HG02759 (cell line): ENCODE measurements around the gene AFDN.
"Not testable (repeated sequence)": the region's sequence is repeated elsewhere in the genome, so short reads cannot be mapped to it uniquely, and the experiment has no call there.

ENCODE experiments used
- ATAC-seq: cut with Tn5 transposase; IDR thresholded peaks from one replicate; pipeline ENCODE4 v1.9.1; 2021; ENCODE audit warnings: mild to moderate bottlenecking, moderate library complexity; ENCODE audit not compliant: unreplicated experiment

The AFDN gene

GRCh38 chr6:167949121-167949684 lies 122.5 kb downstream of the AFDN start:
- ATAC-seq, result no peak

DNA sequence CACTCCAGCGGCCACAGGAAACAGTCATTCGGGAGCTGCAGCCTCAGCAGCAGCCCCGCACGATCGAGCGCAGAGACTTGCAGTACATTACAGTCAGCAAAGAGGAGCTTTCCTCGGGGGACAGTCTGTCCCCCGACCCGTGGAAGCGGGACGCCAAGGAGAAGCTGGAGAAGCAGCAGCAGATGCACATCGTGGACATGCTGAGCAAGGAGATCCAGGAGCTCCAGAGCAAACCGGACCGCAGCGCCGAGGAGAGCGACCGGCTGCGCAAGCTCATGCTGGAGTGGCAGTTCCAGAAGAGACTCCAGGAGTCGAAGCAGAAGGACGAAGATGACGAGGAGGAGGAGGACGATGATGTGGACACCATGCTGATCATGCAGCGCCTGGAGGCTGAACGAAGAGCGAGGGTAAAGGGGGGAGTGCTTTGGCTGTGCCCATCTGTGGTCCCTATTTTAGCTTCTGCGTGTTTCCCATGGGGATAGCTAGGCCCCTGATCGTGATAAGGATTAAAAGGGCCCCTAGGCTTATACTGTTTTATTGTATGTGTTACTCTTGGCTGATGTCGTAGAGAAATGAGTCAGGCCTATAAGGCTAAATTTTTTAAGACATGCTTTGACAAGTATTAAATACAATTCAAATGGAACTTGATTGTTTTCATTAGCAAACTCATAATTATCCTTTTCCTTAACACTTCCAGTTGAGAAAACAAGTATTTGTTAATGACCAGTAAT lies 125.2 kb downstream of the AFDN start:
- ATAC-seq, result no peak

- no peak for ATAC-seq
Observed at GRCh38 chr6:167952512-167952859, 125.8 kb downstream of the AFDN start.

DNA sequence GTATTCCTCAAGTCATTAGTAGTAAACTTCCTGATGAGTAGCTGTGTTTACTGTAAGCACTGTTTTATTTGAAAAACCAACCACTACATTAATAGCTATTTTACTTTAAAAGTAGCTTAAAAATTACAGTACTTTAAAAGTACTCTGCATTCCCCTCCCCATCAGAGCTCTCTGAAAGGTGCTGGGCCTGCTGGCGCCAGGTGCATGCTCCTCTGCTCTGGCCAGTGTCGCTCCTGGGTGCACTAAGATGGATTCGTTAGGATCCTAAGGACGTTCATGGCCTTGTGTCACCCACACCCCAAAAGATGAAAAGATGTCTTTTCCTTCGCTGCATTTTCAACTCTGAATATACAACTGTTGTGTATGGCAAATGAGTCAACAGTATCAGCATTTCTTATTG lies 126.8 kb downstream of the AFDN start:
- ATAC-seq, result no peak

DNA sequence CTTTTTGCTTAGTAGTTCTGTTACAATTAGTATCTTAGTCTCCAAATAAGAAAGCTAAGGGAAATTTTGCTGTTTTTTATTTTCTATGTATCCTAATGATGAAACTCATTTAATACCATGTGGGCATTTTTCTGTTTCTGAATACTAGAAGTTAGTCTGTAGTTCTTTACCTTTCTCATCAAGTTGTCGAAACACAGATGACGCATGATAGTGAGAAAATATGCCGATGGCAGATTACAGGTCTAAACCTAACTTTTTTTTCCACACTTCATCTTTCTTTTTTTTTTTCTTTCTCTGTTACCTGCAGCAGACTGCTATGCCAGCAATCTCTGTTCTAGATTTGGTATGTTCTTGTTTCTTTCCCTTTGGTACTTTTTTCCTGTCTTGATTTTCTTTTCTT lies 127.4 kb downstream of the AFDN start:
- ATAC-seq, result no peak

GRCh38 chr6:167956491-167956890 lies 129.8 kb downstream of the AFDN start:
- no peak for ATAC-seq

DNA sequence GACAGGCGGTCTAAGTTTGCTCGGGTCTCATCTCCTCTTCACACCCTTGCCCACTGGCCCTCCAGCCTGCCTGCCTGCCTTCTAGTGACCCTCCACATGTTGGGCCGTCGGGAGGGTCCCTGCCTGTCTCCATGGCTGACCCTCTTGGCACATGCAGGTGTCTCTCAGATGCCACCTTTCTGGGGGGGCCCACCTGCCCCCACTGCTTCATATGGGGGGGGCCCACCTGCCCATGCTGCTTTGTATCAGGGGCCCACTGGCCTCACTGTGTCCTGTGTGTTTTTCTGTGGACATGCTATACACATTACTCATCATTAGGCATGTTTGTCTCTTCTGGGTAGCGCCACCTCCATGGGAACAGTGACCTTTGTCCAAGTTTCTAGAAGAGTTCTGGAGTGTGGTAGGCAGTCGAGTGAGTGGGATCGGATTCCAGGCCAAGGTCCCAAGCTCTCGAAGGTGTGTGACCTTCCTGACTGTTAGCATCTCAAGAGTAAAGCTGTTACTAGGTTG lies 130.3 kb downstream of the AFDN start:
- ATAC-seq, result no peak

DNA sequence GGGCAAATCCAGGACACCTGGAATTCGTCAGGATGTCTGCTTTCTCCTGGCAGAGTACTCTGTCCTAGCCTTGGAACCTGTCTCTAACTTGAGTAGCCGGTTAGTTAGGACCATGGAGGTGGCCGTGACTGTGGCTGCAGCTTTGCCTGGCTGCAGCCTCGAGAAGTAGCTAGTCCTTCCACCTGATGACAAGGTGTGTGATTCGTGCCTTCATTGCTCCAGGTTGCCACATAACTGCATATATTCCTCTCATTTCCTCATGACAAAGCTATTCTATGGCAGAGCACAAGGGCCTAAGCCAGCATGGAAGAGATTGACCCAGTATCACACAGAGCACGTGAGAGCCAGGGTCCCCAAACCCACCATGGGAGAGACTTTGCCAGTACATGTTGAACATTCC lies 130.9 kb downstream of the AFDN start:
- ATAC-seq, result no peak

- ATAC-seq, result no peak
Observed at GRCh38 chr6:167960579-167960978, 133.9 kb downstream of the AFDN start.

GRCh38 chr6:167962711-167963110 lies 136.0 kb downstream of the AFDN start:
- ATAC-seq, result no peak

GRCh38 chr6:167963589-167964057 lies 136.9 kb downstream of the AFDN start:
- no peak for ATAC-seq

- ATAC-seq, result no peak
Observed at GRCh38 chr6:167965592-167966539, 139.2 kb downstream of the AFDN start.

DNA sequence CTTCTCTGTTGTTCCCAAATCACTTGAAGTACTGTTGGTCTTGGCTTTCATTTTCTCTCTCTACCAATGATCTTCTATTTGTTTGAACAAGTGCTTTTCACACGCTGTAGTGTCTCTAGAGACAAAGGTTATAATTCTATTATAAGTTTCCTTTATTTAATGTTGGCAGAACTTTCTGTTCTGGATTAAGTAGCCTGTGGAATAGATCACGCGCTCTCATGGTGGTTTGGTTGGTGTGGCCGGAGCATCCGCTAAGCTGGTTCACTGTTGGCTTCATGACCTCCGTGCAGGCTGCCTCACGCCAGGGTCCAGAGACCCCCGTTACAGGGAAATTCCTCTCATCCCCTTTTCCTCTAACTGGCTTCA lies 139.8 kb downstream of the AFDN start:
- ATAC-seq, result no peak

- ATAC-seq, result no peak
Observed at GRCh38 chr6:167968091-167968490, 141.4 kb downstream of the AFDN start.

GRCh38 chr6:167970230-167970629 lies 143.5 kb downstream of the AFDN start:
- ATAC-seq, result no peak

DNA sequence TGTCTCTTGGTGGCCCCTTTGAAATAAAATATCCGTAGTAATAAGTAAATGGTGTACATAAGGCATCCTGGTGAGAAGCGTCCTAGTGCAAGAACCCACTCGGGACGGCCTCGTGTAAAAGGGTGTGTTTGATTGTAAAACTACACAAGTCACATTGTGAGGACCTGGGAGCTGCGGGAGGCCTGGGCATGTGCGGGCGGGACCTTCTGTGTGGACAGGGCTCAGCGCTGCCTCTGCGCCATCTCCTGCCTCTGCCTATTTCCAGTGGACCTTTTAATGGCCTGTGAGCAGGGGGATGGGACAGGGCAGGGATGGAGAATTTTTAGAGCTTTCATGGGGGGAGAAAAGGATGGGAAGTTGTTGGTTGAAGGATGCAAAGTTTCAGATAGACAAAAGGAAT lies 145.5 kb downstream of the AFDN start:
- no peak for ATAC-seq

GRCh38 chr6:167973148-167973885 lies 146.6 kb downstream of the AFDN start:
- ATAC-seq, result no peak

GRCh38 chr6:167974640-167975344 lies 148.1 kb downstream of the AFDN start:
- no peak for ATAC-seq

DNA sequence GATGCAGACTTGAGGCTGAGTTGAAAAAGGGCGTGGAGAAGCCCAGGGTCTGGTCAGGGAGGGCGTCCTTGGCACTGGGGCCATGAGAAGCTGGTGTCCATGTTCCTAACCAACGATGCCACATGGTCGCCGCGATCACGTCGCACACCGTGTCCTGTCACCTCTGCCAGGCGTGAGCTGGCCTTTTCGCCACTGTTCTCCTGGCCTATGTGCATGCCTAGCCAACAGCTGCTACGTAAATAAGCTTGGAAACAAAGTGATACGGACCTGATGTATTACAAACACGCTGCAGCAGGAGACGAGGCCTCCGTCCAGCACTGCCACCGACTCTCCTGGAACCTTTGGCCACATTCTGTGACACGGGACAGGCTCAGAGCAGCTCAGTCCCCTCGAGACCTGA lies 148.7 kb downstream of the AFDN start:
- no peak for ATAC-seq

GRCh38 chr6:167976116-167976657 lies 149.5 kb downstream of the AFDN start:
- ATAC-seq, result not testable (repeated sequence)
